ENCODE data around the gene HELZ. TPM values are rescaled to one million over a fixed set of nuclear protein-coding genes. Genes with fewer than 3 reads are reported as not detected.
A peak's percentile ranks its signal among the peaks of the same experiment; 100 is the strongest.

The HELZ gene
- total and polyA plus RNA-seq, 4 donors: 5.5 to 175 (median 27.8) TPM

DNA sequence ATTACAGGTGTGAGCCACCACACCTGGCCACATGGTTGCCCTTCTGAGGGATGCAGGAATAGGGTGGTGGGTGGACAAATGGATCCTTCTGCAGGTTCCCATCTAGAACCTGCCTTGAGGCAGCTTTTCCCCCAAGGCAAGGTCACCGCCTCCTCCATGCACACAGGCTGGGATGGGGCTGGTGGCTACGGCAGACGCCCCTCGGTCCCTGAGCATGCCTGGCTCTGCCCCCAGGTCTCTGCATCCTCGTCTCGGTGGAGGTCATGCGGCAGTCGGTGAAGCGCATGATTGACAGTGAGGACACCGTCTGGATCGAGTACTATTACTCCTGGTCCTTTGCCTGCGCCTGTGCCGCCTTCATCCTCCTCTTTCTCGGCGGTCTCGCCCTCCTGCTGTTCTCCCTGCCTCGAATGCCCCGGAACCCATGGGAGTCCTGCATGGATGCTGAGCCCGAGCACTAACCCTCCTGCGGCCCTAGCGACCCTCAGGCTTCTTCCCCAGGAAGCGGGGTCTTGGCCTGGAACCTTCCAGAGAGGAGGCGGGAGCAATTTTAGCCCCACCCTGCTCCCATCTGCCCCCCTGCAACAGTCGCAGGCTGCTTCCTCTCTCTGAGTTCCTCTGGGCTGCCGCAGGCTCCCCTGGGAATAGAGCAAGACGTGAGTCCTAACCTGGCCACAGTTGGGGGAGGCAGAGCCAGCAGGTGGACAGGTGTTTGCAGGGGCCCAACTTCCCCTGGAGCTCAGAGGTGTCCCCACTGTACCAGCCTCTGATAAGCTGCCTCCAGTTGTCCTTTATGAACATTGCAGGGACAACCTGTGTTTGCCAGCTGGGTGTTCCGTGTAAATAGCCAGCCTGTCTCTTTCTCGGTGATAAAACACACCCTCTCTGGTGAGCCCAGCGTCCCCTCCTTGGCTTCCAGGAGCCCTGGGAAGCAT is 188.9 kb downstream of the HELZ start:
- H3K27me3 ChIP-seq (ENCODE audit: control insufficient read depth in 3 of 3, insufficient read depth in 3 of 3, low read length in 2 of 3): no peaks in the 10 kb centered on the region
- no peak for DNase-seq
- H3K36me3 ChIP-seq (ENCODE audit: control insufficient read depth in 4 of 4, insufficient read depth in 4 of 4, low read length in 4 of 4): no peaks in the 10 kb centered on the region
- TF ChIP-seq CTCF (IDR thresholded peaks at IDR 0.05; ENCODE audit: control extremely low read depth, extremely low read depth): no peak
- peaks cover 0 to 7% (median 0%) of the 10 kb centered on the region in 4 donors for H3K9me3 ChIP-seq (ENCODE audit: control insufficient read depth in 4 of 4, insufficient read depth in 3 of 4, low read length in 3 of 4)
- no peak overlapping the region for H3K27ac ChIP-seq (ENCODE audit: low read depth in 1 of 2, low read length in 1 of 2)
- ATAC-seq (ENCODE audit: insufficient read depth, low FRiP score): no peak
- H3K9ac ChIP-seq (ENCODE audit: insufficient read depth in 1 of 2, low read length in 2 of 2): no peak overlapping the region
- H3K4me3 ChIP-seq: no peak overlapping the region
- H3K4me1 ChIP-seq (ENCODE audit: control insufficient read depth in 5 of 5, insufficient read depth in 5 of 5, low read length in 5 of 5): peaks cover 0 to 4% (median 0%) of the 10 kb centered on the region in 5 donors
- WGBS, 2 donors: 89 to 91% methylated on average over 29 of the region's 29 CpGs

DNA sequence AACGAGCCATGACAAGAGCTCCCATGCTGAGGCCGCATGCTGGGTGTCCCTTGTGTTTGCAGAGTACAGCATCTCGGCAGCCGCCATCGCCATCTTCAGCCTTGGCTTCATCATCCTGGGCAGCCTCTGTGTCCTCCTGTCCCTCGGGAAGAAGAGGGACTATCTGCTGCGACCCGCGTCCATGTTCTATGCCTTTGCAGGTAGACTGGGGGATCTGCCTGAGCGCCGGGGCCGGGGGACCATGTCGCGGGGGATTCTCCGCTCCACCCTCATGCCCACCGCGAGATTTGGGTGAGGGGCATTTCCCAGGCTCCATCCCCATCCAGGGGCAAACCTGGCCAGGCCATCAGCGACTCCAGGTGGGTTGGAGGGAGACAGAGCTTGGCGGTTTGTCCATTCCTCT is 190.0 kb downstream of the HELZ start:
- H3K9me3 ChIP-seq (ENCODE audit: control insufficient read depth in 4 of 4, insufficient read depth in 3 of 4, low read length in 3 of 4): peaks cover 0 to 8% (median under 1%) of the 10 kb centered on the region in 4 donors
- no peak for ATAC-seq (ENCODE audit: insufficient read depth, low FRiP score)
- H3K4me1 ChIP-seq (ENCODE audit: control insufficient read depth in 5 of 5, insufficient read depth in 5 of 5, low read length in 5 of 5): peaks cover 0 to 4% (median 0%) of the 10 kb centered on the region in 5 donors
- no peak overlapping the region for H3K27ac ChIP-seq (ENCODE audit: low read depth in 1 of 2, low read length in 1 of 2)
- WGBS, 2 donors: 95 to 98% methylated on average over 19 of the region's 19 CpGs
- no peak overlapping the region for H3K9ac ChIP-seq (ENCODE audit: insufficient read depth in 1 of 2, low read length in 2 of 2)
- TF ChIP-seq CTCF (IDR thresholded peaks at IDR 0.05; ENCODE audit: control extremely low read depth, extremely low read depth): no peak
- H3K36me3 ChIP-seq (ENCODE audit: control insufficient read depth in 4 of 4, insufficient read depth in 4 of 4, low read length in 4 of 4): no peaks in the 10 kb centered on the region
- H3K27me3 ChIP-seq (ENCODE audit: control insufficient read depth in 3 of 3, insufficient read depth in 3 of 3, low read length in 2 of 3): no peaks in the 10 kb centered on the region
- no peak for DNase-seq
- no peak overlapping the region for H3K4me3 ChIP-seq

GRCh38 chr17:67054608-67055007 is 190.4 kb downstream of the HELZ start:
- no peaks in the 10 kb centered on the region for H3K27me3 ChIP-seq (ENCODE audit: control insufficient read depth in 3 of 3, insufficient read depth in 3 of 3, low read length in 2 of 3)
- no peak overlapping the region for H3K27ac ChIP-seq (ENCODE audit: low read depth in 1 of 2, low read length in 1 of 2)
- WGBS, 2 donors: 75 to 90% methylated on average over 5 of the region's 5 CpGs
- H3K9ac ChIP-seq (ENCODE audit: insufficient read depth in 1 of 2, low read length in 2 of 2): no peak overlapping the region
- peak overlapping the region; percentile 2 for H3K4me3 ChIP-seq
- no peaks in the 10 kb centered on the region for H3K36me3 ChIP-seq (ENCODE audit: control insufficient read depth in 4 of 4, insufficient read depth in 4 of 4, low read length in 4 of 4)
- peaks cover 0 to 4% (median 0%) of the 10 kb centered on the region in 5 donors for H3K4me1 ChIP-seq (ENCODE audit: control insufficient read depth in 5 of 5, insufficient read depth in 5 of 5, low read length in 5 of 5)
- peaks cover 0 to 11% (median 2%) of the 10 kb centered on the region in 4 donors for H3K9me3 ChIP-seq (ENCODE audit: control insufficient read depth in 4 of 4, insufficient read depth in 3 of 4, low read length in 3 of 4)
- no peak for ATAC-seq (ENCODE audit: insufficient read depth, low FRiP score)
- DNase-seq: peak in 1 of 3 donors; percentile 0
- no peak for TF ChIP-seq CTCF (IDR thresholded peaks at IDR 0.05; ENCODE audit: control extremely low read depth, extremely low read depth)

All from lung (tissue), 12 donors.